ENCODE measurements around the gene HSD17B1.

HSD17B1 gene

GRCh38 chr17:42585353-42585752 lies 32.6 kb downstream of the HSD17B1 start:
- TF ChIP-seq CTCF (IDR thresholded peaks at IDR 0.05; ENCODE audit: control extremely low read depth, extremely low read depth, low read depth, missing control alignments), result no peak
- CTCF ChIA-PET, result interaction anchor here (6.3 kb wide), 1 partner anchor 7 kb away, joined by 66 read pairs; the partner anchor contains the start of gene PSMC3IP
- POLR2A ChIA-PET, result interaction anchor here (0.7 kb wide), 1 partner anchor 60 kb away, joined by 9 read pairs; no protein-coding TSS in a partner anchor
- DNase-seq (ENCODE audit: extremely low spot score), result no peak

- DNase-seq (ENCODE audit: extremely low spot score), result peak; percentile 63
- no peak for TF ChIP-seq CTCF (IDR thresholded peaks at IDR 0.05; ENCODE audit: control extremely low read depth, extremely low read depth, low read depth, missing control alignments)
- ChIA-PET CTCF (interaction anchor here (0.7 to 6.3 kb wide), 10 partner anchors 9 to 411 kb away, joined by 3 to 66 read pairs (median 4); partner anchors contain the start of genes PSMC3IP, RETREG3, RPL27 and TUBG1), POLR2A (interaction anchor here (0.5 to 1.2 kb wide), 2 partner anchors 9 to 434 kb away, joined by 3 to 4 read pairs; partner anchors contain the start of gene PSMC3IP)
Measured at GRCh38 chr17:42586514-42587230, 33.9 kb downstream of the HSD17B1 start.

DNA sequence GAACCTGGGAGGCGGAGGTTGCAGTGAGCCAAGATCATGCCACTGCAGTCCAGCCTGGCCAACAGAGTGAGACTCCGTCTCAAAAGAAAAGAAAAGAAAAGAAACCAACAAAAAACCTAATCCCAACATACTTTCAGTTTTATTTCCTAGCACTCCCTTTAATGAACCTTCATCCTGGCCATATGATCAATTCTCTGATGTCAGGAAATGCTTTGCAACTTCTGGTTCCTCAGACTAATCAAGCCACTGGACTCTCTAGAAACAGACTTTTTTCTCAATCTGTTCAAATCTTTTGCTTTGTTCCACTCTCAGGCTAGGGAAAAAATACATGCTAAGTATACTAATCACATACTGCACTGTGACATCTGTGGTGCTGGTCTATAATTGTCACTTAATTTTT lies 38.2 kb downstream of the HSD17B1 start:
- CTCF ChIA-PET, result interaction anchor here (1.4 to 6.3 kb wide), 3 partner anchors 9 to 14 kb away, joined by 5 to 66 read pairs (median 14); partner anchors contain the start of gene PSMC3IP
- POLR2A ChIA-PET, result no interaction called here
- no peak for TF ChIP-seq CTCF (IDR thresholded peaks at IDR 0.05; ENCODE audit: control extremely low read depth, extremely low read depth, low read depth, missing control alignments)
- DNase-seq (ENCODE audit: extremely low spot score), result no peak

GRCh38 chr17:42591411-42591810 lies 38.7 kb downstream of the HSD17B1 start:
- POLR2A ChIA-PET, result no interaction called here
- DNase-seq (ENCODE audit: extremely low spot score), result no peak
- no peak for TF ChIP-seq CTCF (IDR thresholded peaks at IDR 0.05; ENCODE audit: control extremely low read depth, extremely low read depth, low read depth, missing control alignments)
- CTCF ChIA-PET, result interaction anchor here (1.5 to 6.3 kb wide), 4 partner anchors 9 to 14 kb away, joined by 3 to 66 read pairs (median 10); partner anchors contain the start of gene PSMC3IP

- CTCF ChIA-PET, result interaction anchor here (2.0 kb wide), 1 partner anchor 12 kb away, joined by 5 read pairs; no protein-coding TSS in a partner anchor
- no peak for DNase-seq (ENCODE audit: extremely low spot score)
- TF ChIP-seq CTCF (IDR thresholded peaks at IDR 0.05; ENCODE audit: control extremely low read depth, extremely low read depth, low read depth, missing control alignments), result no peak
- POLR2A ChIA-PET, result no interaction called here
Measured at GRCh38 chr17:42596386-42596785, 43.7 kb downstream of the HSD17B1 start.

DNA sequence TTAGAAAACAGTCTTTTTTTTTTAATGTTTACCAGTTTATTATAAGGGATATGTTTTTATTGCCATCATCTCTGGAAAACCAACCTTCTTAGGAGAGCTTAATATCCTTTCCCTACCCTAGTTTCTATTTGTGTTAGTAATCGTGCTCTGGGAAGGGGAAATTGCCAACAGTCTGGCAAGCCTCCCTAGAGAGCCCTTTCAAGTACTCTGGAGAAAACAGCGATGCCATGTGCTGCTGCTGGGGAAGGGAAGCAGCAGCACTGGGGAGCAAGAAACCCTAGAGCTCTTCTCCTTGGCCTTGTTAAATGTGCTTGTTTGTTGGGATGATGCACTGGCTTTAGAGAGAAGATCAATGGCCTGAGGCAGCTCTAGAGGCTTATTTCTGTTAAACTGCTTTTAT lies 46.2 kb downstream of the HSD17B1 start:
- DNase-seq (ENCODE audit: extremely low spot score), result no peak
- no peak for TF ChIP-seq CTCF (IDR thresholded peaks at IDR 0.05; ENCODE audit: control extremely low read depth, extremely low read depth, low read depth, missing control alignments)
- POLR2A ChIA-PET, result interaction anchor here (1.2 kb wide), 1 partner anchor 151 kb away, joined by 5 read pairs; no protein-coding TSS in a partner anchor
- CTCF ChIA-PET, result interaction anchor here (0.9 to 13.0 kb wide), 6 partner anchors 9 to 165 kb away, joined by 3 to 120 read pairs (median 4); partner anchors contain the start of genes PSMC3IP, RETREG3 and TUBG1

Data from GM10248 (cell line).